GM19099 (cell line): ENCODE measurements around the gene C1orf35.

ENCODE experiments used
- POLR2A ChIP-seq: IDR thresholded peaks from 3 replicates; pipeline ENCODE4 v1.6.1; 2011; ENCODE audit warnings: low read depth; ENCODE audit not compliant: insufficient read length; ENCODE audit errors: extremely low read depth

Gene C1orf35

GRCh38 chr1:228073061-228073856 is 29.9 kb downstream of the C1orf35 start:
- TF ChIP-seq POLR2A: no peak

GRCh38 chr1:228072658-228073043 is 30.5 kb downstream of the C1orf35 start:
- no peak for TF ChIP-seq POLR2A

- no peak for TF ChIP-seq POLR2A
Observed at GRCh38 chr1:228071839-228072657, 31.1 kb downstream of the C1orf35 start.

- no peak for TF ChIP-seq POLR2A
Observed at GRCh38 chr1:228070851-228071250, 32.3 kb downstream of the C1orf35 start.

- no peak for TF ChIP-seq POLR2A
Observed at GRCh38 chr1:228070173-228070572, 33.0 kb downstream of the C1orf35 start.

- TF ChIP-seq POLR2A: no peak
Observed at GRCh38 chr1:228068359-228068758, 34.8 kb downstream of the C1orf35 start.

GRCh38 chr1:228066891-228067654 is 36.1 kb downstream of the C1orf35 start:
- TF ChIP-seq POLR2A: no peak

GRCh38 chr1:228066416-228066815 is 36.7 kb downstream of the C1orf35 start:
- TF ChIP-seq POLR2A: no peak

- TF ChIP-seq POLR2A: no peak
Observed at GRCh38 chr1:228065543-228066347, 37.4 kb downstream of the C1orf35 start.

- no peak for TF ChIP-seq POLR2A
Observed at GRCh38 chr1:228064741-228065542, 38.2 kb downstream of the C1orf35 start.

GRCh38 chr1:228064296-228064695 is 38.8 kb downstream of the C1orf35 start:
- no peak for TF ChIP-seq POLR2A

- no peak for TF ChIP-seq POLR2A
Observed at GRCh38 chr1:228063251-228064191, 39.6 kb downstream of the C1orf35 start.

GRCh38 chr1:228062812-228063211 is 40.3 kb downstream of the C1orf35 start:
- TF ChIP-seq POLR2A: no peak
